NCI-H1105 treated with DMSO at 0.1 percent for 48 hours (cell line): ENCODE measurements around the gene WWTR1.

Experiments used
- DNase-seq: peaks from one replicate; lab custom pipeline; 2025; lab: John Stamatoyannopoulos, UW

Gene WWTR1

GRCh38 chr3:149567381-149567780 is 90.4 kb downstream of the WWTR1 start:
- no peak for DNase-seq

- no peak for DNase-seq
These were observed 91.4 kb downstream of the WWTR1 start for GRCh38 chr3:149566292-149566975.

- no peak for DNase-seq
These were observed 93.7 kb downstream of the WWTR1 start for GRCh38 chr3:149564079-149564478.

GRCh38 chr3:149563114-149563513 is 94.7 kb downstream of the WWTR1 start:
- no peak for DNase-seq

GRCh38 chr3:149560617-149561016 is 97.2 kb downstream of the WWTR1 start:
- DNase-seq = no peak

GRCh38 chr3:149560001-149560400 is 97.8 kb downstream of the WWTR1 start:
- no peak for DNase-seq

GRCh38 chr3:149559525-149559924 is 98.3 kb downstream of the WWTR1 start:
- no peak for DNase-seq

- no peak for DNase-seq
These were observed 101.9 kb downstream of the WWTR1 start for GRCh38 chr3:149555927-149556326.

- no peak for DNase-seq
These were observed 103.0 kb downstream of the WWTR1 start for GRCh38 chr3:149554826-149555225.

- no peak for DNase-seq
These were observed 103.9 kb downstream of the WWTR1 start for GRCh38 chr3:149553781-149554451.

- no peak for DNase-seq
These were observed 105.1 kb downstream of the WWTR1 start for GRCh38 chr3:149552700-149553099.

- no peak for DNase-seq
These were observed 106.3 kb downstream of the WWTR1 start for GRCh38 chr3:149551500-149551899.

- no peak for DNase-seq
These were observed 109.2 kb downstream of the WWTR1 start for GRCh38 chr3:149548669-149549065.

GRCh38 chr3:149547954-149548668 is 109.7 kb downstream of the WWTR1 start:
- DNase-seq = no peak

GRCh38 chr3:149547413-149547812 is 110.4 kb downstream of the WWTR1 start:
- no peak for DNase-seq

GRCh38 chr3:149545049-149545448 is 112.8 kb downstream of the WWTR1 start:
- DNase-seq = no peak

GRCh38 chr3:149542375-149543312 is 115.2 kb downstream of the WWTR1 start:
- DNase-seq = no peak

- no peak for DNase-seq
These were observed 116.7 kb downstream of the WWTR1 start for GRCh38 chr3:149541091-149541491.

- DNase-seq = no peak
These were observed 119.5 kb downstream of the WWTR1 start for GRCh38 chr3:149538371-149538770.

GRCh38 chr3:149536429-149536828 is 121.4 kb downstream of the WWTR1 start:
- peak; percentile 75 for DNase-seq

- DNase-seq = peak; percentile 57
These were observed 122.5 kb downstream of the WWTR1 start for GRCh38 chr3:149535333-149535685.
